HUDEP-2 (cell line): ENCODE measurements around the gene SEC14L1.
"Not testable (repeated sequence)": the region's sequence is repeated elsewhere in the genome, so short reads cannot be mapped to it uniquely, and the experiment has no call there.

ENCODE experiments used
- DNase-seq, 76 experiments: peaks; one replicate each; lab custom pipeline; 2025; ENCODE audit not compliant: unreplicated experiment in 76 of 76; lab: John Stamatoyannopoulos, UW

SEC14L1 gene

GRCh38 chr17:77254951-77255825, 114.4 kb downstream of the SEC14L1 start:
- DNase-seq = no peak

DNA sequence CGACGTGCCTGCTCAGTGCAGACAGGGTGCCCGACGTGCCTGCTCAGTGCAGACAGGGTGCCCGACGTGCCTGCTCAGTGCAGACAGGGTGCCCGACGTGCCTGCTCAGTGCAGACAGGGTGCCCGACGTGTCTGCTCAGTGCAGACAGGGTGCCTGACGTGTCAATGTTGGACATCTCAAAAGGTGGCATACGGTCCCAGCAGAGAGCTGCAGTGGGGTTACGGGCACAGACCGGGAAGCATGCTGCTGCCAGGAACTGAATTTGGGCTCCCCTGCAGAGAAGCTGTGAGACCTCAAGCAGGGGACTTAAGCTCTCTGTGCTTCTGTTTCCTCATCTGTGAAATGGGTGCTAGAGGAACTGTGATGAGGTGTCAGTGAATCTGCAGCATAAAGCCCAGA, 115.2 kb downstream of the SEC14L1 start:
- not testable (repeated sequence) for DNase-seq

- DNase-seq = no peak
These were observed 115.9 kb downstream of the SEC14L1 start for GRCh38 chr17:77256710-77257109.

DNA sequence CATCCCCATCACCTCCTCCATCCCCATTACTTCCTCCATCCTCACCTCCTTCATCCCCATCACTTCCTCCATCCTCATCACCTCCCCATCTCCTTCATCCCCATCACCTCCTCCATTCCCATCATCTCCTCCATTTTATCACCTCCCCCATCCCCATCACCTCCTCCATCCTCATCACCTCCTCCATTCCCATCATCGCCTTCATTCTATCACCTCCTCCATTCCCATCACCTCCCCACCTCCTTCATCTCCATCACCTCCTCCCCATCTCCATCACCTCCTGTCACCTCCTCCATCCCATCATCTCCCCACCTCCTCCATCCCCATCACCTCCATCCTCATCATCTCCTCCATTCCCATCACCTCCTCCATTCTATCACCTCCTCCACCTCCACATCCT, 116.4 kb downstream of the SEC14L1 start:
- no peak for DNase-seq

DNA sequence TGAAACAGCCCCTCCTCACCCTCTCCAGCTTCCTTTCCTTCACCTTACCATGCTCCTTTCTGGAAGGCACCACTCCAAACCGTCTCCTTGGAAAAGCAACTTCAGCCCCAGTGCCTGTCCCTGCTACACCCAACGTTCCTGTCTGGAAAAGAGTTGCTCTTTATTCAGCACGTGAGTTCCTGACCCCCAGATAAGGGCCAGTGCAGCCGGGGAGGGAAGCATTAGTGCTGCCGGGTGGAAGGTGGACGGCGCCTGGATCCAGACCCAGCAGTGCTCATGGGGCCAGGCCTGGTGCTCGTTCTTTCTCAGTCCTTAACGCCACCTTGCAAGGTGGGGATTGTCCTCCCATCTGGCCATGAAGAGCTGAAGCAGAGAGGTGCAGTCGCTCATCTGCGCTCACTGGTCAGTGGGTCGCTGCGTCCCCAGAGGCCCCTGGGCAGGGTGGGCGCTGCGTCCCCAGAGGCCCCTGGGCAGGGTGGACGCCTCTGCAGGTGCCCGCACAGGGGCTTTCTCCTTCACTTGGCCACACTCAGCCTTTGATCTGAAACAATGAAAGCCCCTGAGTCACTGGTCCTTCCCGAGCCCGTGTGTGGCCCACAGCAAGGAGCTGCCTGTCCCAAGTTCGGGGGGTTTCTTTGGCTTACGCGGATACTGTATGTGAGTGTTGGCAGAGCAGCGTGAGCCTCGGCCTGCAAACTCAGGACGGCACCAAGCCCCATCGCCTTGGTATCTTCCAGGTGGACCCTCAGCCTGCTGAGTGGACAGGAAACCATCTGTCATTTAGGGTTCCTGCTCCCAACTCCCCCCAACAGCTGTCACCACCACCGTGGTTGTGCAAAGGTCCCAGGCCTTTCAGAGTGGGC, 117.1 kb downstream of the SEC14L1 start:
- DNase-seq = no peak

GRCh38 chr17:77258638-77259037, 117.9 kb downstream of the SEC14L1 start:
- DNase-seq = no peak

DNA sequence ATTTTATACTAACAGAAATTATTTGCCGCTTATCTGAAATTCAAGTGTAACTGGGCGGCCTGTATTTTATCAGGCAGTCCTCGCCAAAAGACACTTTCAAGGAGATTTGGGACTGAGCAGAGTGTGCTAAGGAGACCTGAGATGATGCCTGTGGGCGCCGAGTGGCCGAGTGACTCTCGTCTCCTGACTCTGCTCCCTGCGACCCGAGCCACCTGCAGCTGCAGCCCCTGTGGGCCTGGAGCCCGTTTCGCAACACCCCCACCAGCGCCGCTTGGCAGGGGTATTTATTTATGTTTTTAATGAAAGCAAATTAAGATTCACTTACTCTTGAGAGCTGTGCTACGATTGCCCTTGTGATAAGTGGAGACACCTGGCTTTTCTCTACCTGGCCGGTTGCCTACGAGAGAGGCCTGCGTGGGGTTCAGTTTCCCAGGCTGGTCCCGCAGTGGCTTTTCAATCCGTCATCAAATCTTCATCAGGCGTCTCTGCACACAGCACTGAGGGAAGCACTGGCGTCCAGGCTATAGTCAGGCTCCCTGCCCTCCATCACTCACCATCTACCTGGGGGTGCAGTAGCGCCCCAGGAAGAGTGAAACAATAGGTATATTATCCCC, 124.0 kb downstream of the SEC14L1 start:
- DNase-seq = no peak

DNA sequence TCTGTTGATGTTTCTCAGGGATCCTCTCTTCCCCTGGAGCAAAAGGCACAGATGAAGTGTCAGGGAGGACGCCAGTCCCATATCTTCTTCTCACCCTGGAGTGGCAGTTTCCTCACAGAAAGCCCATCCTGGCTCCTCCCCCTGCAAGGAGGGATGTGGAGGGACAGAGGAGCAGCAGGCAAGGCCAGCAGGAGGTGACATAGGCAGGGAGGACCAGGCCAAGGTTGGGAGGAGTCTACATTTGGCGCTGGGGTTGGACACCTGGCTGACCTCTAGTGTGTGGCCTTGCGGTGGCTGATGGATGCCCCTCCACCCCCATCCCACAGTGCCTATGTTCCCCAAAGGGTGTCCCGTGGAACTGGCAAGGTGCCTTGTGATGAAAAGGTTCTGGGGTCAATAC, 125.4 kb downstream of the SEC14L1 start:
- no peak for DNase-seq
